ACHN (cell line): ENCODE data around the gene NBEA.

ENCODE experiments used
- DNase-seq: peaks from one replicate; pipeline ENCODE4 v3.0.0-alpha.2; 2015
- in situ Hi-C: cut with HindIII; loops from 2 replicates; pipeline ENCODE4 v1.10.0; 2017; ENCODE audit warnings: low sequenced_read_pairs, low pct_ligation_motif_present, low pct_unique_long_range_greater_than_20kb

NBEA gene

GRCh38 chr13:35146686-35147085 is 204.6 kb downstream of the NBEA start:
- DNase-seq, result no peak
- in situ Hi-C loops, result no loop called here

- peak; percentile 51 for DNase-seq
- in situ Hi-C loops, result no loop called here
These were observed 215.2 kb downstream of the NBEA start for GRCh38 chr13:35157143-35157755.

GRCh38 chr13:35159041-35159440 is 217.0 kb downstream of the NBEA start:
- DNase-seq, result no peak
- in situ Hi-C loops, result no loop called here

- in situ Hi-C loops, result no loop called here
- DNase-seq, result no peak
These were observed 218.8 kb downstream of the NBEA start for GRCh38 chr13:35160896-35161295.

- no peak for DNase-seq
- in situ Hi-C loops, result no loop called here
These were observed 220.3 kb downstream of the NBEA start for GRCh38 chr13:35162420-35162819.

- in situ Hi-C loops, result no loop called here
- no peak for DNase-seq
These were observed 221.6 kb downstream of the NBEA start for GRCh38 chr13:35163674-35164073.

GRCh38 chr13:35164324-35164932 is 222.4 kb downstream of the NBEA start:
- in situ Hi-C loops, result no loop called here
- DNase-seq, result peak; percentile 47

GRCh38 chr13:35165205-35165604 is 223.1 kb downstream of the NBEA start:
- DNase-seq, result no peak
- in situ Hi-C loops, result no loop called here

- DNase-seq, result peak; percentile 34
- in situ Hi-C loops, result no loop called here
These were observed 237.4 kb downstream of the NBEA start for GRCh38 chr13:35179494-35179893.

GRCh38 chr13:35179920-35180663 is 238.0 kb downstream of the NBEA start:
- in situ Hi-C loops, result no loop called here
- no peak for DNase-seq

GRCh38 chr13:35190241-35190640 is 248.2 kb downstream of the NBEA start:
- DNase-seq, result no peak
- in situ Hi-C loops, result no loop called here

- no peak for DNase-seq
- in situ Hi-C loops, result no loop called here
These were observed 249.8 kb downstream of the NBEA start for GRCh38 chr13:35191883-35192282.

GRCh38 chr13:35198613-35199200 is 256.6 kb downstream of the NBEA start:
- DNase-seq, result no peak
- in situ Hi-C loops, result no loop called here

GRCh38 chr13:35208587-35208986 is 266.5 kb downstream of the NBEA start:
- no peak for DNase-seq
- in situ Hi-C loops, result no loop called here

GRCh38 chr13:35210261-35210660 is 268.2 kb downstream of the NBEA start:
- in situ Hi-C loops, result no loop called here
- DNase-seq, result peak; percentile 11

- no peak for DNase-seq
- in situ Hi-C loops, result no loop called here
These were observed 269.9 kb downstream of the NBEA start for GRCh38 chr13:35211949-35212348.

- in situ Hi-C loops, result no loop called here
- no peak for DNase-seq
These were observed 271.8 kb downstream of the NBEA start for GRCh38 chr13:35213911-35214310.

GRCh38 chr13:35216131-35216530 is 274.1 kb downstream of the NBEA start:
- in situ Hi-C loops, result no loop called here
- no peak for DNase-seq

- DNase-seq, result no peak
- in situ Hi-C loops, result no loop called here
These were observed 277.0 kb downstream of the NBEA start for GRCh38 chr13:35219021-35219420.

- in situ Hi-C loops, result no loop called here
- no peak for DNase-seq
These were observed 283.1 kb downstream of the NBEA start for GRCh38 chr13:35225159-35225558.
